HFF-Myc (cell line): ENCODE measurements around the gene ACSS2.

ENCODE experiments used
- DNase-seq: peaks from one replicate; pipeline ENCODE4 v3.0.0-alpha.2; 2011; ENCODE audit warnings: low read depth; ENCODE audit errors: extremely low read depth
- H3K4me3 ChIP-seq: replicated peaks from 2 replicates; pipeline ENCODE4 v1.5.1; 2011; ENCODE audit warnings: low read depth, mild to moderate bottlenecking, control low read depth, low read length
- TF ChIP-seq, protein P1 (sequence below): IDR thresholded peaks from 2 replicates; pipeline ENCODE4 v1.5.1; 2012; ENCODE audit warnings: mild to moderate bottlenecking, low read depth, low read length, control low read depth; ENCODE audit errors: missing control alignments

ACSS2 gene

DNA sequence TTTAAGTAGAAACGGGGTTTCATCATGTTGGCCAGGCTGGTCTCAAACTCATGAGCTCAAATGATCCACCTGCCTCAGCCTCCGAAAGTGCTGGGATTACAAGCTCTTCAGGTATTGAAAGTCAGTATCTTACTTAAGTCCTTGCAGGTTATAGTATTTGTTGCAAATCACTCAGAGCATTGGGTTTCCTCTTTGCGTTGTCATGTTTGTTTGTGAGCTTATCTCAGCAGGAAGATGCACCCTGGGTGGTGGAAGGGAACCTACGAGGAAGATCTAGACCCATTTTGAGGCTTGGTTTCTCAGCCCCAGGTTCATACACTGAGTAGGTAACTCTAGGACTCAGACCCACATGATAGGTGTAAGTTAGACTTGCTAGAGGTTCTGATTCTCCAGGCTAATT, 97.8 kb downstream of the ACSS2 start:
- no peak for DNase-seq
- no peak overlapping the region for H3K4me3 ChIP-seq
- TF ChIP-seq, protein P1, sequence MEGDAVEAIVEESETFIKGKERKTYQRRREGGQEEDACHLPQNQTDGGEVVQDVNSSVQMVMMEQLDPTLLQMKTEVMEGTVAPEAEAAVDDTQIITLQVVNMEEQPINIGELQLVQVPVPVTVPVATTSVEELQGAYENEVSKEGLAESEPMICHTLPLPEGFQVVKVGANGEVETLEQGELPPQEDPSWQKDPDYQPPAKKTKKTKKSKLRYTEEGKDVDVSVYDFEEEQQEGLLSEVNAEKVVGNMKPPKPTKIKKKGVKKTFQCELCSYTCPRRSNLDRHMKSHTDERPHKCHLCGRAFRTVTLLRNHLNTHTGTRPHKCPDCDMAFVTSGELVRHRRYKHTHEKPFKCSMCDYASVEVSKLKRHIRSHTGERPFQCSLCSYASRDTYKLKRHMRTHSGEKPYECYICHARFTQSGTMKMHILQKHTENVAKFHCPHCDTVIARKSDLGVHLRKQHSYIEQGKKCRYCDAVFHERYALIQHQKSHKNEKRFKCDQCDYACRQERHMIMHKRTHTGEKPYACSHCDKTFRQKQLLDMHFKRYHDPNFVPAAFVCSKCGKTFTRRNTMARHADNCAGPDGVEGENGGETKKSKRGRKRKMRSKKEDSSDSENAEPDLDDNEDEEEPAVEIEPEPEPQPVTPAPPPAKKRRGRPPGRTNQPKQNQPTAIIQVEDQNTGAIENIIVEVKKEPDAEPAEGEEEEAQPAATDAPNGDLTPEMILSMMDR: no peak

DNA sequence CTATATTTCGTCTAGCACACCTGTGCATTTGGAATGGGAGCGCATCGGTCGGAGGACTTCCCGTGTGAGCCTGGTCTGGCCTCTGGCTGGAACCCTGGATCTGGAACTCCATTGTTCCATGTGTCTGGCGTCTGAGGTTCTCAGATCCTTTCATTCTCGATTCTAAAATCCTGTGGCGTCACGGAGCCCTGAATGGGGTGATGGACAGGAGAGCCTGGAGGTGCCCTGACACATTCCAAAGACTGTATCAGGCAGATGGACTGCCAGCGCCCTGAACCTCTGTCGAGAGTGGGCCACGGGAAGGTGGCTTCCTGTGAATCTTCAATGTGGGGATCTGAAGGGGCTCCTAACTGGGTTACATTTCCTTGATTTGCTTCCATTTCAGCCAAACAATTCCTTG, 99.9 kb downstream of the ACSS2 start:
- TF ChIP-seq, protein P1: no peak
- H3K4me3 ChIP-seq: no peak overlapping the region
- DNase-seq: no peak
